ENCODE measurements around the gene ZNF200. TPM values are rescaled to one million over a fixed set of nuclear protein-coding genes. Genes with fewer than 3 reads are reported as not detected.
A peak's percentile ranks its signal among the peaks of the same experiment; 100 is the strongest.
"Not testable (repeated sequence)": the region's sequence is repeated elsewhere in the genome, so short reads cannot be mapped to it uniquely, and the experiment has no call there.

Gene ZNF200
- total RNA-seq, 1 donor from 2014 or later, result 15.8 TPM

- H3K27ac Mint-ChIP-seq, result no peak overlapping the region
Measured at GRCh38 chr16:3212006-3212405, 23.0 kb downstream of the ZNF200 start.

GRCh38 chr16:3207086-3207953 is 27.6 kb downstream of the ZNF200 start:
- Mint-ChIP-seq H3K4me1 (ENCODE audit: low read depth) (no peaks in the 10 kb centered on the region), H3K9me3 (peaks cover 57% of the 10 kb centered on the region), H3K36me3 (ENCODE audit: low read depth) (peaks cover 1% of the 10 kb centered on the region), H3K27ac (no peak overlapping the region), H3K4me3 (no peak overlapping the region), H3K27me3 (ENCODE audit: insufficient read depth) (peaks cover 4% of the 10 kb centered on the region)
- intact Hi-C loops (cut with micrococcal nuclease), result no loop called here
- DNase-seq (ENCODE audit: low spot score), result no peak

More at GRCh38 chr16:3212006-3212405, 23.0 kb downstream of the ZNF200 start:
- H3K9me3 Mint-ChIP-seq, result peaks cover 65% of the 10 kb centered on the region
- H3K4me1 Mint-ChIP-seq (ENCODE audit: low read depth), result peaks cover 30% of the 10 kb centered on the region
- no peaks in the 10 kb centered on the region for H3K27me3 Mint-ChIP-seq (ENCODE audit: insufficient read depth)
- intact Hi-C loops (cut with micrococcal nuclease), result no loop called here
- no peak overlapping the region for H3K4me3 Mint-ChIP-seq
- H3K36me3 Mint-ChIP-seq (ENCODE audit: low read depth), result peaks cover 21% of the 10 kb centered on the region
- DNase-seq (ENCODE audit: low spot score), result no peak

GRCh38 chr16:3205939-3206338 is 29.0 kb downstream of the ZNF200 start:
- H3K4me1 Mint-ChIP-seq (ENCODE audit: low read depth); H3K36me3 Mint-ChIP-seq (ENCODE audit: low read depth); H3K27ac Mint-ChIP-seq; intact Hi-C loops (cut with micrococcal nuclease); DNase-seq (ENCODE audit: low spot score); H3K27me3 Mint-ChIP-seq (ENCODE audit: insufficient read depth); H3K4me3 Mint-ChIP-seq: not testable (repeated sequence)
- H3K9me3 Mint-ChIP-seq, result peaks cover 47% of the 10 kb centered on the region

GRCh38 chr16:3202903-3203539 is 31.9 kb downstream of the ZNF200 start:
- no peaks in the 10 kb centered on the region for H3K36me3 Mint-ChIP-seq (ENCODE audit: low read depth)
- intact Hi-C loops (cut with micrococcal nuclease), result no loop called here
- no peak overlapping the region for H3K4me3 Mint-ChIP-seq
- peaks cover 34% of the 10 kb centered on the region for H3K9me3 Mint-ChIP-seq
- H3K27me3 Mint-ChIP-seq (ENCODE audit: insufficient read depth), result peaks cover 13% of the 10 kb centered on the region
- no peak overlapping the region for H3K27ac Mint-ChIP-seq
- no peak for DNase-seq (ENCODE audit: low spot score)
- no peaks in the 10 kb centered on the region for H3K4me1 Mint-ChIP-seq (ENCODE audit: low read depth)

GRCh38 chr16:3198334-3199072 is 36.5 kb downstream of the ZNF200 start:
- H3K9me3 Mint-ChIP-seq, result peaks cover 12% of the 10 kb centered on the region
- no peaks in the 10 kb centered on the region for H3K36me3 Mint-ChIP-seq (ENCODE audit: low read depth)
- peaks cover 18% of the 10 kb centered on the region for H3K27me3 Mint-ChIP-seq (ENCODE audit: insufficient read depth)
- H3K4me1 Mint-ChIP-seq (ENCODE audit: low read depth), result no peaks in the 10 kb centered on the region
- no peak for DNase-seq (ENCODE audit: low spot score)
- H3K27ac Mint-ChIP-seq, result no peak overlapping the region
- intact Hi-C loops (cut with micrococcal nuclease), result no loop called here
- no peak overlapping the region for H3K4me3 Mint-ChIP-seq

GRCh38 chr16:3197694-3198333 is 37.1 kb downstream of the ZNF200 start:
- DNase-seq (ENCODE audit: low spot score); H3K36me3 Mint-ChIP-seq (ENCODE audit: low read depth); intact Hi-C loops (cut with micrococcal nuclease); H3K27ac Mint-ChIP-seq; H3K4me1 Mint-ChIP-seq (ENCODE audit: low read depth); H3K4me3 Mint-ChIP-seq: not testable (repeated sequence)
- H3K27me3 Mint-ChIP-seq (ENCODE audit: insufficient read depth), result peaks cover 14% of the 10 kb centered on the region
- H3K9me3 Mint-ChIP-seq, result peaks cover 12% of the 10 kb centered on the region

GRCh38 chr16:3195975-3196374 is 39.0 kb downstream of the ZNF200 start:
- Mint-ChIP-seq H3K27ac (no peak overlapping the region), H3K9me3 (peaks cover 12% of the 10 kb centered on the region), H3K4me3 (no peak overlapping the region), H3K4me1 (ENCODE audit: low read depth) (peaks cover 7% of the 10 kb centered on the region), H3K36me3 (ENCODE audit: low read depth) (no peaks in the 10 kb centered on the region), H3K27me3 (ENCODE audit: insufficient read depth) (peaks cover 20% of the 10 kb centered on the region)
- no peak for DNase-seq (ENCODE audit: low spot score)
- intact Hi-C loops (cut with micrococcal nuclease), result no loop called here

- no peak overlapping the region for H3K27ac Mint-ChIP-seq
Measured at GRCh38 chr16:3194792-3195191, 40.2 kb downstream of the ZNF200 start.

GRCh38 chr16:3193221-3194212 is 41.4 kb downstream of the ZNF200 start:
- H3K27ac Mint-ChIP-seq, result no peak overlapping the region
- H3K27me3 Mint-ChIP-seq (ENCODE audit: insufficient read depth), result peaks cover 33% of the 10 kb centered on the region
- H3K4me1 Mint-ChIP-seq (ENCODE audit: low read depth), result peaks cover 26% of the 10 kb centered on the region
- no peaks in the 10 kb centered on the region for H3K36me3 Mint-ChIP-seq (ENCODE audit: low read depth)
- intact Hi-C loops (cut with micrococcal nuclease), result no loop called here
- DNase-seq (ENCODE audit: low spot score), result no peak
- H3K4me3 Mint-ChIP-seq, result no peak overlapping the region
- H3K9me3 Mint-ChIP-seq, result peaks cover 12% of the 10 kb centered on the region

More at GRCh38 chr16:3194792-3195191, 40.2 kb downstream of the ZNF200 start:
- Mint-ChIP-seq H3K4me1 (ENCODE audit: low read depth) (peaks cover 19% of the 10 kb centered on the region), H3K4me3 (no peak overlapping the region), H3K27me3 (ENCODE audit: insufficient read depth) (peaks cover 30% of the 10 kb centered on the region), H3K36me3 (ENCODE audit: low read depth) (no peaks in the 10 kb centered on the region), H3K9me3 (peaks cover 12% of the 10 kb centered on the region)
- intact Hi-C loops (cut with micrococcal nuclease), result no loop called here
- DNase-seq (ENCODE audit: low spot score), result no peak

GRCh38 chr16:3192476-3193019 is 42.4 kb downstream of the ZNF200 start:
- Mint-ChIP-seq H3K27ac (no peak overlapping the region), H3K4me1 (ENCODE audit: low read depth) (peaks cover 34% of the 10 kb centered on the region), H3K27me3 (ENCODE audit: insufficient read depth) (peaks cover 35% of the 10 kb centered on the region), H3K4me3 (no peak overlapping the region), H3K9me3 (peaks cover 12% of the 10 kb centered on the region), H3K36me3 (ENCODE audit: low read depth) (no peaks in the 10 kb centered on the region)
- DNase-seq (ENCODE audit: low spot score), result no peak
- intact Hi-C loops (cut with micrococcal nuclease), result no loop called here

GRCh38 chr16:3190949-3191353 is 44.0 kb downstream of the ZNF200 start:
- Mint-ChIP-seq H3K36me3 (ENCODE audit: low read depth) (peaks cover 2% of the 10 kb centered on the region), H3K4me3 (peak overlapping the region; percentile 63), H3K27me3 (ENCODE audit: insufficient read depth) (peaks cover 42% of the 10 kb centered on the region), H3K9me3 (peaks cover 15% of the 10 kb centered on the region), H3K4me1 (ENCODE audit: low read depth) (peaks cover 41% of the 10 kb centered on the region), H3K27ac (peak overlapping the region; percentile 6)
- DNase-seq (ENCODE audit: low spot score), result no peak
- intact Hi-C loops (cut with micrococcal nuclease), result loop anchor here (1.0 to 2.0 kb wide), 2 partner anchors 20 to 114 kb away; partner anchors contain the start of genes TIGD7 and ZNF75A
